OCI-LY3 (cell line): ENCODE results near the gene MAPKAPK3.
"Not testable (repeated sequence)": the region's sequence is repeated elsewhere in the genome, so short reads cannot be mapped to it uniquely, and the experiment has no call there.

Experiments
- CTCF ChIP-seq: fragments of 200-600, 300-600 bp; sonication (generic); IDR thresholded peaks from 2 replicates; pipeline ENCODE4 v1.5.1; 2014; ENCODE audit warnings: antibody characterized with exemption, low read length, low read depth
- EZH2phosphoT487 ChIP-seq: fragments of 200-600 bp; shearing (Covaris generic); IDR thresholded peaks from 2 replicates; pipeline ENCODE4 v1.6.1; 2018; ENCODE audit warnings: antibody characterized with exemption, mixed run types, low read depth

GRCh38 chr3:50688602-50689001 lies 71.7 kb downstream of the MAPKAPK3 start:
- TF ChIP-seq CTCF, EZH2phosphoT487: not testable (repeated sequence)
